Testis (tissue), 3 donors: ENCODE data around the gene MCOLN1. TPM values are rescaled to one million over a fixed set of nuclear protein-coding genes. Genes with fewer than 3 reads are reported as not detected.

Experiments
- DNase-seq: peaks from one replicate; pipeline ENCODE4 v3.0.0-alpha.2; 2019
- H3K27ac ChIP-seq, 2 donors: fragments of 200-600 bp; sonication (generic); one replicate each; pipeline ENCODE4 v1.5.1; 2019
- H3K27me3 ChIP-seq: fragments of 200-600 bp; sonication (generic); one replicate; pipeline ENCODE4 v1.5.1; 2019
- H3K36me3 ChIP-seq: fragments of 200-600 bp; sonication (generic); one replicate; pipeline ENCODE4 v1.5.1; 2017; ENCODE audit warnings: low read depth; ENCODE audit errors: missing control alignments
- H3K4me1 ChIP-seq: fragments of 200-600 bp; sonication (generic); one replicate; pipeline ENCODE4 v1.5.1; 2019
- H3K4me3 ChIP-seq, 2 donors: fragments of 200-600 bp; sonication (generic); one replicate each; pipeline ENCODE4 v1.5.1; 2017 to 2019
- H3K9me3 ChIP-seq: fragments of 200-600 bp; sonication (generic); one replicate; pipeline ENCODE4 v1.5.1; 2017
- POLR2A ChIP-seq: fragments of 450-650 bp; IDR thresholded peaks from one replicate; pipeline ENCODE4 v1.6.1; 2017; ENCODE audit warnings: antibody characterized with exemption, mild to moderate bottlenecking, moderate library complexity
- WGBS, 2 donors: methylation state at CpG; one replicate each; pipeline ENCODE4 v1.1.5; 2018; 5-methylcytosine and 5-hydroxymethylcytosine counted together
- intact Hi-C: fragments of 100-400 bp; cut with DNase I; formaldehyde crosslinking; loops from one replicate; pipeline ENCODE4 v1.15.1; 2023; ENCODE audit warnings: low total_unique reads
- polyA plus RNA-seq: library from polyadenylated mRNA; stranded (reverse); fragments of 350-450 nt; fragmentation: Illumina TruSeq; extraction: RNeasy Lipid Tissue Mini Kit (QIAGEN cat#74804); gene quantifications from one replicate; pipeline ENCODE4 v1.2.3, GENCODE V29; 2014; ENCODE audit warnings: low read depth, low replicate concordance; ENCODE audit not compliant: insufficient read depth
- total RNA-seq, 2 donors: library from RNA; depleted of rRNA; stranded (reverse); fragments of >200 nt; gene quantifications; one replicate each; pipeline ENCODE4 v1.2.3, GENCODE V29; 2016
- TF ChIP-seq, protein P1 (sequence below), 3 experiments: fragments of 450-650 bp in 2 of 3; fragments of 200-600 bp in 1 of 3; sonication (generic) in 1 of 3; IDR thresholded peaks; one replicate each; pipeline ENCODE4 v1.5.1; 2016 to 2019; ENCODE audit warnings: antibody characterized with exemption in 3 of 3, mild to moderate bottlenecking in 2 of 3, moderate library complexity in 1 of 3

MCOLN1 gene
- total and polyA plus RNA-seq, 3 donors from 2014 or later = 15.2 to 26.9 (median 17.7) TPM

DNA sequence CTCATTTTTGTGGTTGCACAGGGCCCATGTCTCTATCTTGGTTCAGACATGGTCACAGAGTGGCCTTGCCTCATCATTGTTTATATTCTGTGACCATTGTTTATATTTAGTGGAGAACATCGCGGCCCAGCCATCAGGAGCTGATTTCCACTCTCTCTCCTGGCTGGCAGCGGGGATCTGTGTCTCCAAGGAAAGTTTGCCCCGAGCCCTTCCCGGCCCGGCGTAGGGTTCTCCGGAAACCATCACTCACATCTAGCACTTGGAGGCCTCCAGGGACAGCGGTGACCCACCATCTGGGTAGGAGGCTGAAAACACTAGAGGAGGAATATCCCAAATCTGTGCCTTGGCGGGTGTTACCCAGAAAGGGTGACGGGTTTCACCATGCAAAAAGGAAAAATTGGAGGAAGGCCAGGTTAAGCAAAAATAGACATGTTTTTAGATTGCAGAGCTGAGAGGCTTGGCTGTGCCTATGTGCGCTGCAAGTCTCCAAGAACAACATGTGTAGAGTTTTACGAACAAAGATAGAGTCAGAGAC, 7.2 kb upstream of the MCOLN1 start:
- 40 to 56% methylated on average over 13 of the region's 13 CpGs for WGBS, 2 donors
- Histone ChIP-seq H3K4me3 (no peak overlapping the region), H3K36me3 (no peaks in the 10 kb centered on the region), H3K9me3 (no peaks in the 10 kb centered on the region), H3K27me3 (no peaks in the 10 kb centered on the region), H3K27ac (peak overlapping the region; percentile 55 to 80), H3K4me1 (peaks cover 6% of the 10 kb centered on the region)
- no peak for TF ChIP-seq POLR2A
- TF ChIP-seq, protein P1, sequence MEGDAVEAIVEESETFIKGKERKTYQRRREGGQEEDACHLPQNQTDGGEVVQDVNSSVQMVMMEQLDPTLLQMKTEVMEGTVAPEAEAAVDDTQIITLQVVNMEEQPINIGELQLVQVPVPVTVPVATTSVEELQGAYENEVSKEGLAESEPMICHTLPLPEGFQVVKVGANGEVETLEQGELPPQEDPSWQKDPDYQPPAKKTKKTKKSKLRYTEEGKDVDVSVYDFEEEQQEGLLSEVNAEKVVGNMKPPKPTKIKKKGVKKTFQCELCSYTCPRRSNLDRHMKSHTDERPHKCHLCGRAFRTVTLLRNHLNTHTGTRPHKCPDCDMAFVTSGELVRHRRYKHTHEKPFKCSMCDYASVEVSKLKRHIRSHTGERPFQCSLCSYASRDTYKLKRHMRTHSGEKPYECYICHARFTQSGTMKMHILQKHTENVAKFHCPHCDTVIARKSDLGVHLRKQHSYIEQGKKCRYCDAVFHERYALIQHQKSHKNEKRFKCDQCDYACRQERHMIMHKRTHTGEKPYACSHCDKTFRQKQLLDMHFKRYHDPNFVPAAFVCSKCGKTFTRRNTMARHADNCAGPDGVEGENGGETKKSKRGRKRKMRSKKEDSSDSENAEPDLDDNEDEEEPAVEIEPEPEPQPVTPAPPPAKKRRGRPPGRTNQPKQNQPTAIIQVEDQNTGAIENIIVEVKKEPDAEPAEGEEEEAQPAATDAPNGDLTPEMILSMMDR (IDR thresholded peaks at IDR 0.05) = no peak
- DNase-seq = no peak
- intact Hi-C loops = no loop called here

DNA sequence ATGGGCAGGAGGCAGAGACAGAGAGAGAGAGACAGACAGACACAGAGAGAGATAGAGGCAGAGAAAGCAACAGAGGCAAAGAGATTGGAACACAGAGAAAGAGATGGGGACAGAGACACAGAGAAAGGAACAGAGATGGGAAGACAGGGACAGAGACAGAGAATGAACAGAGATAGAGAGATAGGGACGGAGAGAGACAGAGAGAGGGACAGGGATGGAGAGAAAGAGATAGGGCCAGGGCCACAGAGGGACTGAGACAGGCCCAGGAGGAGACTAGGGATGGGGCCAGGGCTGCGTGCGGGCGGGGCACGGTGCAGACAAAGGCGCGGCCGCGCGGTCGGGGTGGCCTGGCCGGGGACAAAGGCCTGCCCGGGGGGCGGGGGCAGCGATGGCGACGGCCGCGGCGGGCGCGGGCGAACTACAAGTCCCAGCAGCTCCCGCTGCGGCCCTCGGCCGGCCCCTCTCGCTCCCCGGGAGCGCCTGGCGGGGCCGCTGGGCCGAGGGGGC, 6.7 kb upstream of the MCOLN1 start, which contains the start of gene ZNF358:
Gene ZNF358, plus strand, starts transcription at position 459 of the 507 bp plus-strand sequence. CDS start 3,140 bp downstream, outside the sequence.
- no peaks in the 10 kb centered on the region for H3K9me3 ChIP-seq
- DNase-seq = peak; percentile 67
- peaks cover 6% of the 10 kb centered on the region for H3K4me1 ChIP-seq
- 1% methylated on average over 15 to 29 of the region's 33 CpGs for WGBS, 2 donors
- TF ChIP-seq POLR2A = no peak
- TF ChIP-seq, protein P1 (IDR thresholded peaks at IDR 0.05) = no peak
- intact Hi-C loops = no loop called here
- peak within 1 kb of the TSS; percentile 55 to 80 for H3K27ac ChIP-seq
- no peaks in the 10 kb centered on the region for H3K27me3 ChIP-seq
- peak within 1 kb of the TSS; percentile 59 to 60 for H3K4me3 ChIP-seq
- no peaks in the 10 kb centered on the region for H3K36me3 ChIP-seq

GRCh38 chr19:7516333-7516732, 6.1 kb upstream of the MCOLN1 start:
- peak overlapping the region; percentile 42 to 69 for H3K27ac ChIP-seq
- TF ChIP-seq, protein P1 (IDR thresholded peaks at IDR 0.05) = no peak
- no peak for TF ChIP-seq POLR2A
- WGBS, 2 donors = 0 to 2% methylated on average over 1 to 22 of the region's 28 CpGs
- H3K27me3 ChIP-seq = no peaks in the 10 kb centered on the region
- intact Hi-C loops = no loop called here
- no peaks in the 10 kb centered on the region for H3K36me3 ChIP-seq
- H3K4me3 ChIP-seq = peak overlapping the region; percentile 59 to 60
- no peak for DNase-seq
- H3K9me3 ChIP-seq = no peaks in the 10 kb centered on the region
- H3K4me1 ChIP-seq = peaks cover 6% of the 10 kb centered on the region

- WGBS, 2 donors = 21 to 40% methylated on average over 4 of the region's 4 CpGs
- Histone ChIP-seq H3K4me1 (peaks cover 8% of the 10 kb centered on the region), H3K9me3 (no peaks in the 10 kb centered on the region), H3K27ac (peak overlapping the region; percentile 42 to 69), H3K4me3 (peak overlapping the region in 1 of 2 donors; percentile 60), H3K36me3 (no peaks in the 10 kb centered on the region), H3K27me3 (no peaks in the 10 kb centered on the region)
- intact Hi-C loops = no loop called here
- no peak for TF ChIP-seq POLR2A
- TF ChIP-seq, protein P1 (IDR thresholded peaks at IDR 0.05) = no peak
- DNase-seq = no peak
Observed at GRCh38 chr19:7516878-7517277, 5.5 kb upstream of the MCOLN1 start.
